NCI-H2029 treated with DMSO at 0.1 percent for 48 hours (cell line): ENCODE data around the gene C5orf47.
A peak's percentile ranks its signal among the peaks of the same experiment; 100 is the strongest.

Experiments used
- DNase-seq: peaks from one replicate; lab custom pipeline; 2025; lab: John Stamatoyannopoulos, UW

The C5orf47 gene

GRCh38 chr5:173970878-173971650, 17.9 kb upstream of the C5orf47 start:
- no peak for DNase-seq

- no peak for DNase-seq
Measured at GRCh38 chr5:173971681-173972345, 17.2 kb upstream of the C5orf47 start.

GRCh38 chr5:173972607-173972924, 16.4 kb upstream of the C5orf47 start:
- no peak for DNase-seq

GRCh38 chr5:173972925-173973615, 15.9 kb upstream of the C5orf47 start:
- peak; percentile 52 for DNase-seq

DNA sequence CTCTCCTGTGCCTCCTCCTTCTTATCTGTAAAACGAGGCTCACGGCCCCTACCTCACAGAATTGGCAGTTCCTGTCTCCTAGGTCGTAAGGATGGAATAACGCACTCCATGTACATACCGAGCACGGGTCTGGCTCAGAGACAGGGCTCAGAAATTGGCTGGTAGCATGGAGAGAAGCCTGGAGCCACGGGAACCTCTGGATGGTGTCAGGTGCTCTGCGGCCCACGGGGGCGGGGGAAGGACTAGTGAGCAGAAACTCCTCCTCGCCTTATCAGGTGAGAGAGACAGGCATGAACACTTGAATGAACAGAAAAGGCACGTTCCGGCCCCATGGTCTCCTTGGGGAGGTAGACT, 15.4 kb upstream of the C5orf47 start:
- DNase-seq, result peak; percentile 27

- no peak for DNase-seq
Measured at GRCh38 chr5:173974688-173975239, 14.2 kb upstream of the C5orf47 start.

- no peak for DNase-seq
Measured at GRCh38 chr5:173981185-173981761, 7.7 kb upstream of the C5orf47 start.

- no peak for DNase-seq
Measured at GRCh38 chr5:173984218-173984617, 4.8 kb upstream of the C5orf47 start.

- DNase-seq, result no peak
Measured at GRCh38 chr5:173989432-173990082, 587 bp downstream of the C5orf47 start.

DNA sequence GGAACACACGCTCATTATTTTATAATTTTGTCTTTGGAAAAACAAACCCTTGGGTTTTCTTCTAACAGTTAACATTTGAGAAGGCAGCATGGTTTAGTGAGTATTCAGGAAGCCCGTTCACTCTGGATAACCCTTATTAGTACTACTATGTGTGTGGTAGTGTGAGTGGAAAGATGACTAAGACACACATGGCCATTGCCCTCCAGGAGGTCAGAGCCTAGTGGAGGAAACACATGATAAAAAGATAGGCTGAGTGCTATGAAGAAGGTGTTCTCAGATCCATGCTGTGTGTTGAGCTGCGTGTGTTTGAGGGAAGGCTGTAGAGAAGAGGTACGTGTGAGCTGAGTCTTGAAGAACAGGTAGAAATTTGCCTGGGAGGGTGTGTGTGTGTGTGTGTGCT, 8.4 kb downstream of the C5orf47 start:
- DNase-seq, result no peak

GRCh38 chr5:173998531-173998930, 9.6 kb downstream of the C5orf47 start:
- no peak for DNase-seq

DNA sequence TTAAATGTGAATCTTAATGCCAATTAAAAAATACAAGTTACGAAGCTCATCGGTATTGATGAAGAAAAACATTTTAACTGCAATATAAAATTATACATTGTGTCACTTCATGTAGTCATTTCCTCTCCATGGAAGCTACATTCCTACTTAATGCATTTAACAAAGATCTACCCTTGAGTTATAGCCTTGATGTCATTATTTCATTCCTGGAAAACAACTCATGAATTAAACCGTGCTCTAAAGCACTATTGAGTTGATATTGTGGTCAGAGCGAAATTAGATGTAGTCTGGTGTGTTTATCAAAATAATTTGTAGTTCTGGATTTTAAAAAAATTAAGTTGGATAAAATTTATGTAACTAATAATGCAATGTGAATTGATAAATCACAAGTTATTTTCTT, 11.1 kb downstream of the C5orf47 start:
- no peak for DNase-seq

- no peak for DNase-seq
Measured at GRCh38 chr5:174003795-174004194, 14.8 kb downstream of the C5orf47 start.

DNA sequence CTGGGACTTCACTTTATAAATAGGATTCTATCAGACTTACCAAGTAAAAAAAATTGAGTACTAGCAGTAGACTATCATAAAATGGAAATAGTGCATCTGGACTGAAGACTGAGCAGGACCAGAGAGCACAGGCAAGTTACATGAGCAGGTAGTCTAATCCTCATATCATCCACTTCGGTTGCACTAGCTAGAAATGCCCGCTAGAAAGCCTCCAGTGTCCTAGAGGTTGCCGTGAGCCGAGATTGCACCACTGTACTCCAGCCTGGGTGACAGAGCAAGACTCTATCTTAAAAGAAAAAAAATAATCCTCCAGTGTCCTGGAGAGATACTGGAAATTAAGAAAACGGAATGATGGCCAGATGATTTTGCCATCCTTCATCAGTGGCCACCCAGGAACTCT, 20.0 kb downstream of the C5orf47 start:
- no peak for DNase-seq

DNA sequence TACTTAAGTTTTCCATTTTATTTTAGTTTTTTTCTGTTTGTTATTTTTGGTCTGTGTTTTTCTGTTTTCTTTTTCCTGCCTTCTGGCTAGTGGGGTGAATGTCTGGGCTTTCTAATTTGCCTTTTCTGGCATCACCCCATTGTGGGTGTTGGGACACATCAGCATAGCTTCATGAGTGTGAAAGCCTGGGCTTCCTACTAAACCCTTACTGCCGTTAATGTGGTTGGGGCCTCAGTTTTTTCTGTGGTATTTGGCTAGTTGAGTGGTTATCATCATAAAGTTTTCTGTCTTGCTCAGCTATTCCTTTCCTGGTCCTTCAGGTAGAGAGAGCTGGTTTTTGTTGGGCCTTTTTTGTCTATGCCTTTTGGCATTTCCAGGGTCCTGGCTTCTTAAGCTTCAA, 21.4 kb downstream of the C5orf47 start:
- no peak for DNase-seq

- DNase-seq, result no peak
Measured at GRCh38 chr5:174011441-174011840, 22.5 kb downstream of the C5orf47 start.

GRCh38 chr5:174020069-174020927, 31.3 kb downstream of the C5orf47 start:
- peak; percentile 45 for DNase-seq

DNA sequence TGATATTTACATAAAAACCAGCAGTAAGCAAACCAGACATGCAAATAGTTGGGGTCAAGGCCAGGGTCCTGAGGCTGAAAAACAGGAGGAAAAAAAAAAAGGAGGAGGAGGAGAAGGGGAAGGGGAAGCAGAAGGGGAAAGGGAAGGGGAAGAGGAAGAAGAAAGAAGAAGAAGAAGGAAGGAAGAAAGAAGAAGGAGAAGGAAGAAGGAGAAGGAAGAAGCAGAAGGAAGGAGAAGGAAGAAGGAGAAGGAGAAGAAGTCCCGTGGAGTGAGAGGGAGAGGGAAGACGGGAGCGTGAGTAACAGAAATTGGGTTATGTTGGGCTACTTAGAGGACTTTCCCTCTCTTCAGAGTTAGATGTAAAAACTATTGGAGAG, 31.9 kb downstream of the C5orf47 start:
- no peak for DNase-seq

DNA sequence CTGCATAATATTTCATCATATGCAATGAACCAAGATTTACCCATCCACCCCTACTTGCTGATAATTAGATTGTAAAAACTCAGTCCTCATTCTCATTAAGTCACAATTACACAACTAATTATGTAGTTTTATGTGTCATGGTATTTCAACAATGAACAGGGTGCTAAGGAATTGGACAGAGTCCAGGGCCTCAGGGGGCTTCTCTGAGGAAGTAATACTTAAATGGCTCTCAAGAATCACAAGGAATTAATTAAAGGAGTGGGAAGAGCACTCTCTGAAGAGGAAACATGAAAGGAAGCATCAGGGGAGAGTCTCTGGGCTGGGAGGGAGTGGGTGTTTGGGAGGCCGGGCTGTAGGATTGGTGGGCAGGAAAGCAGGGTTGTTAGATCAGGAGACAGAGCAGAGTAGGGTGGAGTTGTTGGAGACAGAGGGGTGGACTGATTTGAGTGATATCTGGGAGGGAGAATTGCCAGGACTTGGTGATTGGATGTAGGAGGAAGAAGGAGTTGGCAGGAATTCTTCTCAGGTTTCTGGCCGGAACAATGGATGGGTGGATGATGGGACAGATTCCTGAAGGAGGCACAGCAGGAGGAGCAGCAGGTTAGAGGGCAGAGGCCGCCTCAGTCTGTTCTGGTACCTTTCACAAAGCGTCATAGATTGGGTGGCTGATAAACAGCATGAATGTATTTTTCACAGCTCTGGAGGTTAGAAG, 33.6 kb downstream of the C5orf47 start:
- no peak for DNase-seq

GRCh38 chr5:174030286-174030685, 41.3 kb downstream of the C5orf47 start:
- no peak for DNase-seq
